ENCODE measurements around the gene SLC39A11. TPM values are rescaled to one million over a fixed set of nuclear protein-coding genes. Genes with fewer than 3 reads are reported as not detected.
"Not testable (repeated sequence)": the region's sequence is repeated elsewhere in the genome, so short reads cannot be mapped to it uniquely, and the experiment has no call there.

The SLC39A11 gene
- polyA plus RNA-seq, 1 donor from 2014 or later = 8.0 TPM

DNA sequence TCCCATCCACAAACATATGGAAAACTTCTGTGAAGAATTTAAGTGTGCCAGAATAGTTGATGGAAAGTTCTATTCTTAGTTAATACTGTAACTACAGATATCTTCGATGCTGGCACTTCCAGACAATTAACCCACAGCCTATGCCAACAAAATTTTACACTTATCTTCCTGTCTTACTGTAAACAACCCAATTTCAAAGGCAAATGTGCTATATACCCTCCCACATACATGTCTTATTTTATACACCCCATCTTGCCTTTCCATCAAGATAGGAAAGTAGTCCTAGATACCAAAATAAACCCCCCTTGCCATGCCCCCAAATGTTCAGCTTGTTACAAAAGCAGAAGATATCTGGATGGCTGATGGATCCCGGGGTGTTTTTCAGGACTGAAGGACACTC is 306.3 kb downstream of the SLC39A11 start:
- Histone ChIP-seq H3K79me2 (replicated peaks; ENCODE audit: insufficient read depth, low read length) (no peaks in the 10 kb centered on the region), H3K9me2 (ENCODE audit: insufficient read depth, low read length) (no peaks in the 10 kb centered on the region), H3K27ac (ENCODE audit: low read length) (no peak overlapping the region), H3K9ac (ENCODE audit: low read length) (no peak overlapping the region), H2AFZ (ENCODE audit: low read depth, low read length) (no peak overlapping the region), H4K20me1 (ENCODE audit: insufficient read depth) (no peaks in the 10 kb centered on the region), H3K9me3 (ENCODE audit: low read length) (no peaks in the 10 kb centered on the region), H3K4me2 (ENCODE audit: low read length) (no peak overlapping the region), H3K27me3 (ENCODE audit: insufficient read depth, low read depth, low read length) (no peaks in the 10 kb centered on the region), H3K36me3 (ENCODE audit: insufficient read depth, low read length) (no peaks in the 10 kb centered on the region), H3K4me3 (ENCODE audit: low read length) (no peak overlapping the region), H3F3A (ENCODE audit: insufficient read depth, low read length, poor library complexity, severe bottlenecking) (no peaks in the 10 kb centered on the region)
- TF ChIP-seq TAF1 (IDR thresholded peaks at IDR 0.05; ENCODE audit: low read depth) = no peak
- no peak for TF ChIP-seq POLR2AphosphoS5 (IDR thresholded peaks at IDR 0.05)
- no peak for TF ChIP-seq SMC3 (conservative IDR thresholded peaks at IDR 0.05; ENCODE audit: poor library complexity)
- TF ChIP-seq REST (IDR thresholded peaks at IDR 0.05; ENCODE audit: borderline replicate concordance) = no peak
- no peak for TF ChIP-seq MXI1 (conservative IDR thresholded peaks at IDR 0.05; ENCODE audit: poor library complexity, severe bottlenecking)
- TF ChIP-seq EZH2 (IDR thresholded peaks at IDR 0.05; ENCODE audit: borderline replicate concordance, insufficient read depth, low read length, poor library complexity, severe bottlenecking) = no peak
- no peak for TF ChIP-seq EP300 (conservative IDR thresholded peaks at IDR 0.05; ENCODE audit: poor library complexity, severe bottlenecking)
- no peak for TF ChIP-seq RAD21 (conservative IDR thresholded peaks at IDR 0.05)
- no peak for TF ChIP-seq CTCF (IDR thresholded peaks at IDR 0.05; ENCODE audit: poor library complexity, severe bottlenecking)

DNA sequence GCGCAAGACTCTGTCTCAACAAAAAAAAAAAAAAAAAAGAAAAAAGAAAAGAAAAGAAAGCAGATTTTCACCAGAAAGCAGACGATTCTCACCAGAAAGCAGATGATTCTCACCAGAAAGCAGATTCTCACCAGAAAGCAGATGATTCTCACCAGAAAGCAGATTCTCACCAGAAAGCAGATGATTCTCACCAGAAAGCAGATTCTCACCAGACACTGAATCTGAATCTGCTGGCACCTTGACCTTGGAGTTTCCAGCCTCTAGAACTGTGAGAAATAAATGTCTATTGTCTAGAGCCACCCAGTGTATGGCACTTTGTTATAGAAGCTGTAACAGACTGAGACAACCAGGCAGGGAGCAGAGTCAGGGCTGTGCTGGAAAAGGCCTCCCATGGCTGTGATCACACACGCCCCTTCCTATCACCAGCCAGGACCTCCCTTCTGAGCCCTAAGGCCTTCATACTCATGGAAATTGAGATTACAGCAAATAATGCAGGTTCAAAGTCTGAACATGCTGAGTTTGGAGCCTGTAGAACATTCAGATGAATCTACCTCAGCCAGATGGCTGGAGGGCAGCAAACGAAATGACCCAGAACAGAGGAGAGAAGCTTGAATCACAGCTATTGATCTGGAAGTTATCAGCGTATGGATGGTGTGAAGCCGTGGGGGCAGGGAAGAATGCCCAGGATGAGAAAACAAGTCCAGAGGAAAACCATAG is 309.3 kb downstream of the SLC39A11 start:
- Histone ChIP-seq H3K27me3 (ENCODE audit: insufficient read depth, low read depth, low read length) (no peaks in the 10 kb centered on the region), H3K79me2 (replicated peaks; ENCODE audit: insufficient read depth, low read length) (no peaks in the 10 kb centered on the region), H3K9ac (ENCODE audit: low read length) (no peak overlapping the region), H3K36me3 (ENCODE audit: insufficient read depth, low read length) (no peaks in the 10 kb centered on the region), H3K9me2 (ENCODE audit: insufficient read depth, low read length) (no peaks in the 10 kb centered on the region), H3F3A (ENCODE audit: insufficient read depth, low read length, poor library complexity, severe bottlenecking) (no peaks in the 10 kb centered on the region), H2AFZ (ENCODE audit: low read depth, low read length) (no peak overlapping the region), H3K27ac (ENCODE audit: low read length) (no peak overlapping the region), H3K9me3 (ENCODE audit: low read length) (no peaks in the 10 kb centered on the region), H3K4me3 (ENCODE audit: low read length) (no peak overlapping the region), H4K20me1 (ENCODE audit: insufficient read depth) (no peaks in the 10 kb centered on the region), H3K4me2 (ENCODE audit: low read length) (no peak overlapping the region)
- TF ChIP-seq SMC3 (conservative IDR thresholded peaks at IDR 0.05; ENCODE audit: poor library complexity) (no peak), MXI1 (conservative IDR thresholded peaks at IDR 0.05; ENCODE audit: poor library complexity, severe bottlenecking) (no peak)

GRCh38 chr17:72782437-72782836 is 310.1 kb downstream of the SLC39A11 start:
- not testable (repeated sequence) for H3K9me2 ChIP-seq (ENCODE audit: insufficient read depth, low read length); H4K20me1 ChIP-seq (ENCODE audit: insufficient read depth); H3K4me2 ChIP-seq (ENCODE audit: low read length); H3K36me3 ChIP-seq (ENCODE audit: insufficient read depth, low read length); H2AFZ ChIP-seq (ENCODE audit: low read depth, low read length); H3K9ac ChIP-seq (ENCODE audit: low read length); H3F3A ChIP-seq (ENCODE audit: insufficient read depth, low read length, poor library complexity, severe bottlenecking); H3K9me3 ChIP-seq (ENCODE audit: low read length); H3K4me3 ChIP-seq (ENCODE audit: low read length); H3K27ac ChIP-seq (ENCODE audit: low read length); H3K79me2 ChIP-seq (replicated peaks; ENCODE audit: insufficient read depth, low read length); H3K27me3 ChIP-seq (ENCODE audit: insufficient read depth, low read depth, low read length)
